ENCODE measurements around the gene A4GALT.
"Not testable (repeated sequence)": the region's sequence is repeated elsewhere in the genome, so short reads cannot be mapped to it uniquely, and the experiment has no call there.

Gene A4GALT

DNA sequence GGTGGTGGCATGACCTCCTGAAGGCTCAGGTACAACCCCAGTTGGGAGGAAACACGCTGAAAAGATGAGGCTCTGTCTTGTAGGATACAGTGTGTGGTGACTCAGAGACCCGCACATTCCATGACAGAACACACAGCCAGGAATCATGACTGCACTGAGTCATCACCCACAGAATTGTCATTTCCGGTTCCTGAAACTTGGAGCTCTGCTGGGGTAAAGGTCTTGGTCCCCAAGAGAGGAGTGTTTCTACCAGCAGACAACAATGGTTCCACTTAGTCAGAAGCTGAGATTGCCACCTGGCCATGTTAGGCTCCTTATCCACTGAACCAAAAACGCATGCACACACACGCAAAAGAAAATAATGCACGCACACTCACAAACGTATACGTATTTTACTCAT, 40.0 kb downstream of the A4GALT start:
- no peak for DNase-seq (ENCODE audit: low read depth)

GRCh38 chr22:42679691-42680090, 41.0 kb downstream of the A4GALT start:
- DNase-seq (ENCODE audit: low read depth), result no peak

GRCh38 chr22:42678894-42679293, 41.8 kb downstream of the A4GALT start:
- no peak for DNase-seq (ENCODE audit: low read depth)

- not testable (repeated sequence) for DNase-seq (ENCODE audit: low read depth)
Observed at GRCh38 chr22:42677936-42678335, 42.7 kb downstream of the A4GALT start.

GRCh38 chr22:42676059-42676607, 44.5 kb downstream of the A4GALT start:
- no peak for DNase-seq (ENCODE audit: low read depth)

DNA sequence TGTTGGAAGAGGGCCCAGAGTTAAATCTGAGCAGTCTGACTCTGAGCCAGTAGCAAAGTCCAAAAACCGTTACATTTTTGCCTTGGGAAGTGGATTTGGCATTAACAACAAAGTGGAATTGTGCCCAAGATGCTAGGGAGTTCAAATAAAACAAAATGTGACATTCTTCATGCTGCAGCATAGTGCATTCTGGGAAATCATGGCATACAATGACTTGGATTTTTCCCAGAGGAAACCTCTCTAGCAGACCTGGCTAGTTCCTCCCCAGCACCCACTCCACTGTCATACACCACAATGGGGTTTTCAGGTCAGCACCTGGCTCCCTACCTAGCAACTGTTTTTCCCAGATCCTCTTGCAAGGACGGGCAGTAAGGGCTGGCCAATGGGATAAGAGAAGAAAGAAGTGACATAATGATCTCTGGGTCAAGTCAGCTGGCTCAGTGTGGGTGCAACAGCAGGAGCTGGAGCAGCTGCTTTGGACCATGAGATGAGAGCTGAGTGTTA, 46.7 kb downstream of the A4GALT start:
- DNase-seq (ENCODE audit: low read depth), result no peak

DNA sequence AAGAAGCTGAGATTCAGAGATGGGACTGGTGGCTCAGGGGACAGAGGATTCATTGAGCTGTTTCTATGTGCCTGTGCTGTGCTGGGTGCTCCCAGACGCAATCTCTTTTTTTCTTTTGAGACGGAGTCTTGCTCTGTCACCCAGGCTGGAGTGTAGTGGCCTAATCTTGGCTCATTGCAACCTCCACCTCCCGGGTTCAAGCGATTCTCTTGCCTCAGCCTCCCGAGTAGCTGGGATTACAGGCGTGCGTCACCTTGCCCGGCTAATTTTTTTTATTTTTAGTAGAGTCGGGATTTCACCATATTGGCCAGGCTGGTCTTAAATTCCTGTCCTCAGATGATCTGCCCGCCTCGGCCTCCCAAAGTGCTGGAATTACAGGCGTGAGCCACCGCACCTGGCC, 47.6 kb downstream of the A4GALT start:
- DNase-seq (ENCODE audit: low read depth), result not testable (repeated sequence)

DNA sequence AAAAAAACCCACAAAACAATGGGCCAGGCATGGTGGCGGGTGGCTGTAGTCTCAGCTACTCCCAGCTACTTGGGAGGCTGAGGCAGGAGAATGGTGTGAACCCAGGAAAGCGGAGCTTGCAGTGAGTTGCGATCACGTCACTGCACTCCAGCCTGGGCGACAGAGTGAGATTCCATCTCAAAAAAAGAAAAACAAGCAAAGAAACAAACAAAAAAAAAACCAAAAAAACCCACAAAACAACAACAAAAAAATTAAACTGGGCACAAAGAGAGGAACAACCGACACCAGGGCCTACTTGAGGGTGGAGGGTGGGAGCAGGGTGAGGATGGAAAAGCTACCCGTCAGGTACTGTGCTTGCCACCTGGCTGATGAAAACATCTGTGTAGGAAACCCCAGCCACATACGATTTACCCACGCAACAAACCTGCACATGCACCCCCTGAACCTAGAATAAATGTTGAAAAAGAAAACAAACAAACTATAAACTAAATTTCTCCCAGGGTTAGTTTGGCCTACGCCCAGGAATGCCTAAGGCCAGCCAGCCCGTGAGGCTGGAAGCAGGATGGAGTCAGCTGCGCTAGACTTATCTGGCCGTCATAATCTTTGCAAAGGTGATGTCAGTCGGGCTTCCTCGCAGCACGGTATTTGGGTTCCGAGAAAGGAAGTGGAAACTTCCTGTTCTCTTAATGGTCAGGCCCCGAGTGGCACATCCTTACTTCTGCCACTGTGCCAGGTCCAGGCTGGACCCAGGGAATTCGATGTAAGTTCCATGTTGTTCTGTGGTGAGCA, 49.6 kb downstream of the A4GALT start:
- DNase-seq (ENCODE audit: low read depth), result no peak

GRCh38 chr22:42670046-42670445, 50.6 kb downstream of the A4GALT start:
- no peak for DNase-seq (ENCODE audit: low read depth)

DNA sequence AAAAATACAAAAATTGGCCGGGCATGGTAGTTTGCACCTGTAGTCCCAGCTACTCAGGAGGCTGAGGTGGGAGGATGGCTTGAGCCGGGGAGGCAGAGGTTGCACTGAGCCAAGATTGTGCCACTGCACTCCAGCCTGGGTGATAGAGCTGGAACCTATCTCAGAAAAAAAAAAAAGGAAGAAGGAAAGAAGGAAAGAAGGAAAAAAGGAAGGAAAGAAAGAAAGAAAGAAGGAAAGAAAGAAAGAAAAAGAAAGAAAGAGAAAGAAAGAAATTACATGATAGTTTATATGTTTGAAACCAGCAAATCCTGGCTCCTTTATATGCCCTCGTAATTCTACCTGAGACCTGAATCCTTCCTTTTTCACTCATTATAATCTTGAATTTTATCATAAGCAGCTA, 54.3 kb downstream of the A4GALT start:
- not testable (repeated sequence) for DNase-seq (ENCODE audit: low read depth)

- no peak for DNase-seq (ENCODE audit: low read depth)
Observed at GRCh38 chr22:42664976-42665831, 55.5 kb downstream of the A4GALT start.

GRCh38 chr22:42661985-42662831, 58.5 kb downstream of the A4GALT start:
- DNase-seq (ENCODE audit: low read depth), result peak; percentile 61

GRCh38 chr22:42656578-42656977, 64.1 kb downstream of the A4GALT start:
- DNase-seq (ENCODE audit: low read depth), result no peak

GRCh38 chr22:42655693-42656092, 65.0 kb downstream of the A4GALT start:
- DNase-seq (ENCODE audit: low read depth), result no peak

DNA sequence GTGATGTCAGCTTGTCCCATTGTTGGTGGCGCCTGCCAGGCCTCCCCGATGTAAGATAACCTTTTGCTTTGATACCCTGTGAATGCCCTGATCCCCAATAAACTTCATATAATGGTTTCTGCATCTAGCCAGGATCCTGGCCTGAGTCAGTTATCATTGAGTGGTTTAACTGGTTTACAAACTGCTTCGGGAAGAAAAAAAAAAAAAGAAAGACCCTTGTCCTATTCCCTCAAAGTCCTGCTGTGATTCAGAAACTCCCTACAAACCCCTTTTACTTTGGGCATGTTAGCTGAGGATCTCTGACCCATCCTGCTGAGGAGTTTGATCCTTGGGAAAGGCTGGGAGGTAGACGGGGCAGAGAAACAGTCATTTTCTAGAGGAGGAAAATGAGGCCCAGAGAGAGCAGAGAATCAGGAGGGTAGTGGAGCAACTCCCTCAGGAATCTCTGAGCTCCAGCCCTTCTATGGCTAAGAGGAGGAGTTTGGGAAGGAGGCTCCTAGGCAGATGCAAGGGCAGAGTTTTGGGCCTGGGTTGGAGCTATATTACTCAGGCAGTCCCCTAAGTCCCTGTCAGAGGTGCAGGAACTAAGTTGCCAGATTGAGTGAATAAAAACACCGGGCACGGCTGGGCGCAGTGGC, 66.1 kb downstream of the A4GALT start:
- DNase-seq (ENCODE audit: low read depth), result no peak

- no peak for DNase-seq (ENCODE audit: low read depth)
Observed at GRCh38 chr22:42653999-42654398, 66.7 kb downstream of the A4GALT start.

DNA sequence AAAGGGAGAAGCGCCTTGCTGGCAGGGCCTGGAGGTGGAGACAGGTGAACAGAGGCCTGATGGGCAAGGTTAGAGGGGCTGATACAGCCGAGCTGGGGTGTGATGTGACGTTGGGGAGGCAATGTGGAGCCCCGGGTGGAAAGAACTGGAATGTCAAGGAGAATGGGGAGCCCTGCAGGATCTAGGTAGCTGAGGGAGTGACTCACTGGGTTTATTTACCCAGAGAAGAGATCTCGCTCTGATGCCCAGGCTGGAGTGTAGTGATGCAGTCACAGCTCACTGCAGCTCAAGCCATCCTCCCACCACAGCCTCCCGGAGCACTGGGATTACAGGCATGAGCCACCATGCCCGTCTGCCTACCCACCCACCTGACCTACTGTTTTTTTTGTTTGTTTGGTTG, 69.5 kb downstream of the A4GALT start:
- DNase-seq (ENCODE audit: low read depth), result no peak

DNA sequence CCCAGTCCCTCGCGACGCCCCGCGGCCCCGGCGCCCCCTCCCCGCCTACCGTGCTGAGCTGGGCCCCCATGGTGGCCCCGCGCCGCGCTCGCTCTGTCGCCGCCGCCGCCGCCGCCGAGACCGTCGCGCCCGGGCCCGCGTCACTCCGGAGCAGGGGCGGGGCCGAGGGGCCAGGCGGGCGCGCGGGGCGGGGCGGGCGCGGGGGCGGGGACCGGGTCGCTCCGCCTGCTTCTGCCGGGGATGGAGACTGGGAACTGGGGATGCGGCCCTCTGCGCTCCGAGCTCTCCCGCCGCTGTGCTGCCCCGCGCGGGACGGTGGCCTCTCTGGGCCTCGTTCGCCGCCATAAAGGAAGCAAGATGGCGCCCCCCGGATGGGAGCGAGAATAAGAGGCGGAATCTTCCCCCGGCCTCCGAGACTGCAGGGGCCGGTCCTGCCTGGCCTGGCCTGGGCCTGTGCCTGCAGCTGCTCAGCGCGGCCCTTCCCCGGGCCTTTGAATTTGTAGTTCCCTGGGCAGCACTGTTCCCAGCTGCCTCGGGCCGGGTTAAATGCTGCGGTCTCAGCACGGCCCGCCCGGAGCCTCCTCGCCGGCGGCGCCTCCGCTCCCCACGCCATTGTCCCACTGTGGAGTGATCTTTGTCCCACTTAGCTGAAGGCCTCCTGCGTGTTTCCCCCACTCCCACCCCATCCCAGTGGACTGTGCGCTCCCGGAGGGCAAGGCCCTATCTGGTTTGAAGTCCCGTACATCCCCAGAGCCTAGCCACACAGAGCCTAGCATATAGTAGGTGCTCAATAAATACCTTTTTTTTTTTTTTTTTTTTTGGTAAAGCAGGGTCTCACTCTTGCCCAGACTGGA, 71.2 kb downstream of the A4GALT start, which contains the start of gene CYB5R3:
TSS of gene CYB5R3 (minus strand) at position 147 of the 854 bp plus-strand sequence. CDS start at position 70, 77 bp downstream.
- peak; percentile 67 for DNase-seq (ENCODE audit: low read depth)

DNA sequence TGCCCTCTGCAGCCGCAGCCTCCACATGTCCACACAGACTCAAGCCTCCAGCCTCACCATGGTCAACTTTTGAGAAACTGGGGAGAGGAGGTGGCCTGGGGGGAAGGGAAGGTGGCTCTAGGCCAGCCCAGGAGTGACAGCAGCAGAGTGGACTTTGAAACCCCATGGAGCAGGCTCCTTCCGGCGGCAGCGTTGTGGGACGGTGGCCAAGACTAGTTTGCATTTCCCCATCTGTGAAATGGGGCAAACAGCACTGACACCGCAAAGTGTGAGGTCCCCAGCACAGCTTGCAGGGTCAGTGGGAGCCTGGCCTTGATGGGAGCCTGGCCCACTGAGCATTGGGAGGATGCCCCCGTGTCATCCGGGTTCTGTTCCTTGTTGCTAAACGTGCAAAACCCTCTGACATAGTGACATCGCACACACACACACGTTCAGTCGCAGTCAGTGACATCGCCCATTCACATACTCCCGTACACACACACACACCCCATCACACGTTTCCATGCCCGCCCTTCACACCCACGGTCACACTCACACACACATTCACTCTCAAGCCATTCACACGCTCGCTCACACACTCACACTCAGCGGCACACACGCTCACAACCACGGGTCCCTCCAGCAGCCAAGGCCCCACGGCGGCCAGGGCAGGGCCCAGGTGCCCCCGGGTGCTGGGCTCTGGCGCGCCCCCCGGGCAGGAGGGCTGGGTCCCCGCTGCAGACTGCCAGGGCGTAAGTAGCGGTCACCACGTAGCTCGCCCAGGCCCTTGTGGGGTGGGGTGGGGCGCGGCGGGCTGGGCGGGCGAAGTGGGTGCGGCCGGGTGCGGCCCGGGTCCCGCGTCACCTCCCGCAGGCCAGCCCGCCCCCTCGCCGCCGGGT, 72.1 kb downstream of the A4GALT start:
- DNase-seq (ENCODE audit: low read depth), result no peak

Data from stimulated activated CD8-positive, alpha-beta memory T cell treated with anti-CD3 and anti-CD28 coated beads, Interleukin-12 subunit alpha, Interleukin-12 subunit beta, amount 100 ng/mL, for 4 hours (primary cell).